GM23338 (cell line): ENCODE measurements around the gene C1QL1. TPM values are rescaled to one million over a fixed set of nuclear protein-coding genes. Genes with fewer than 3 reads are reported as not detected.

Experiments used
- microRNA-seq: library from miRNA; unstranded; fragments of <30 nt; microRNA quantifications from one replicate; pipeline ENCODE4, GENCODE V29; 2017
- polyA plus RNA-seq: library from polyadenylated mRNA; unstranded; fragments of >200 nt; fragmentation: Nextera tagmentation; extraction: Ambion mirVana; gene quantifications from 2 replicates; pipeline ENCODE4 v1.2.1, GENCODE V29; 2016
- small RNA-seq: library from RNA; depleted of rRNA; stranded (forward); fragments of <200 nt; gene quantifications from one replicate; pipeline ENCODE3, GENCODE V24; 2014; ENCODE audit warnings: low replicate concordance
- total RNA-seq: library from RNA; depleted of rRNA; stranded (reverse); fragments of >200 nt; shearing (Covaris generic); gene quantifications from 2 replicates; pipeline ENCODE4 v1.2.3, GENCODE V29; 2014; rRNA removed

C1QL1 gene
- total and polyA plus RNA-seq, 2 experiments from 2014 or later = 4.3 to 14.4 TPM

Small RNAs within 50 kb of the gene (microRNA-seq; reads per million reads assigned to microRNA genes)
- 2.2 reads per million, percentile 2 among the genes with 10 or more reads in this experiment for gene MIR6783

Small RNAs within 50 kb of the gene (small RNA-seq; reads per million reads assigned to genes)
- gene AC015936.2 (not detected), gene MIR6783 (not detected)

Other genes with a start within 250 kb of the C1QL1 start
- gene ADAM11, start 209.3 kb downstream of the C1QL1 start, total RNA-seq = 4.4 and 4.7 TPM in 2 replicates
- 0.54 and 0.55 TPM in 2 replicates for gene ADAM11, start 209.3 kb downstream of the C1QL1 start, polyA plus RNA-seq
- 87.8 and 99.2 TPM in 2 replicates for gene GJC1, start 138.0 kb downstream of the C1QL1 start, total RNA-seq
- 32.0 and 34.7 TPM in 2 replicates for gene GJC1, start 138.0 kb downstream of the C1QL1 start, polyA plus RNA-seq
- not detected in 2 replicates for gene HIGD1B, start 120.4 kb downstream of the C1QL1 start, total RNA-seq
- not detected in 2 replicates for gene HIGD1B, start 120.4 kb downstream of the C1QL1 start, polyA plus RNA-seq
- gene EFTUD2, start 68.9 kb downstream of the C1QL1 start, total RNA-seq = 196 and 203 TPM in 2 replicates
- 52.5 and 61.6 TPM in 2 replicates for gene EFTUD2, start 68.9 kb downstream of the C1QL1 start, polyA plus RNA-seq
- gene GFAP, start 52.8 kb downstream of the C1QL1 start, total RNA-seq = 4.0 and 5.1 TPM in 2 replicates
- gene GFAP, start 52.8 kb downstream of the C1QL1 start, polyA plus RNA-seq = 0.15 and 0.73 TPM in 2 replicates
- 27.1 and 28.4 TPM in 2 replicates for gene KIF18B, start 20.5 kb downstream of the C1QL1 start, total RNA-seq
- gene KIF18B, start 20.5 kb downstream of the C1QL1 start, polyA plus RNA-seq = 13.5 and 14.1 TPM in 2 replicates
- 51.3 and 57.2 TPM in 2 replicates for gene DCAKD, start 83.3 kb upstream of the C1QL1 start, total RNA-seq
- 23.7 and 28.7 TPM in 2 replicates for gene DCAKD, start 83.3 kb upstream of the C1QL1 start, polyA plus RNA-seq
- gene NMT1, start 93.0 kb upstream of the C1QL1 start, total RNA-seq = 80.9 and 95.6 TPM in 2 replicates
- 298 and 327 TPM in 2 replicates for gene NMT1, start 93.0 kb upstream of the C1QL1 start, polyA plus RNA-seq
- 15.9 and 32.1 TPM in 2 replicates for gene PLCD3, start 164.2 kb upstream of the C1QL1 start, total RNA-seq
- 3.0 and 5.7 TPM in 2 replicates for gene PLCD3, start 164.2 kb upstream of the C1QL1 start, polyA plus RNA-seq
- 5.1 and 6.7 TPM in 2 replicates for gene ACBD4, start 167.4 kb upstream of the C1QL1 start, total RNA-seq
- 4.5 and 5.1 TPM in 2 replicates for gene ACBD4, start 167.4 kb upstream of the C1QL1 start, polyA plus RNA-seq
- 10.9 and 11.9 TPM in 2 replicates for gene HEXIM1, start 180.2 kb upstream of the C1QL1 start, total RNA-seq
- gene HEXIM1, start 180.2 kb upstream of the C1QL1 start, polyA plus RNA-seq = 9.2 and 9.7 TPM in 2 replicates
- 9.0 and 9.8 TPM in 2 replicates for gene HEXIM2, start 193.6 kb upstream of the C1QL1 start, total RNA-seq
- 9.5 and 12.4 TPM in 2 replicates for gene HEXIM2, start 193.6 kb upstream of the C1QL1 start, polyA plus RNA-seq